ENCODE measurements around the gene TMEM238.

The TMEM238 gene

DNA sequence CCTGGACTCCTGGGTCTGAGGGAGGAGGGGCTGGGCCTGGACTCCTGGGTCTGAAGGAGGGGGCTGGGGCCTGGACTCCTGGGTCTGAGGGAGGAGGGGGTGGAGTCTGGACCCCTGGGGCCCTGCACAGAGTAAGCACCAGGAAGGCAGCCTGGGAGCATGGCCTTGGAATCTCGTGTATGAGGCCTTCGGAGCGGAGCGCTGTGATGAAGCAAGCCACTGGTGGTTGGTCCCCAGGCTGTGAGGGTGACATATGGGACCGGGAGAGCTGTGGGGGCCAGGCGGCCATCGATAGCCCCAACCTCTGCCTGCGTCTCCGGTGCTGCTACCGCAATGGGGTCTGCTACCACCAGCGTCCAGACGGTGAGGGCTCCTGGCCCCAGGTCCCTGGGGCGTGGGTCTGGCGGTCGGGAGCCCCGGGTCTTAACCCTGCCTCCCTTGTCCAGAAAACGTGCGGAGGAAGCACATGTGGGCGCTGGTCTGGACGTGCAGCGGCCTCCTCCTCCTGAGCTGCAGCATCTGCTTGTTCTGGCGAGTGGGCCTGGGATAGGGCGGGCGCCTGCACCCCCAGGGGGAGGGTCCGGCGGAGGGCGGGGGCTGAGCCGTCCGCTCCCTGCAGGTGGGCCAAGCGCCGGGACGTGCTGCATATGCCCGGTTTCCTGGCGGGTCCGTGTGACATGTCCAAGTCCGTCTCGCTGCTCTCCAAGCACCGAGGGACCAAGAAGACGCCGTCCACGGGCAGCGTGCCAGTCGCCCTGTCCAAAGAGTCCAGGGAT is 6.5 kb downstream of the TMEM238 start:
- DNase-seq (ENCODE audit: low read depth), result no peak

- no peak for DNase-seq (ENCODE audit: low read depth)
These were observed 7.7 kb downstream of the TMEM238 start, which contains the start of gene TMEM190 for GRCh38 chr19:55376241-55376933. TMEM190 (plus strand) TSS chr19:55376826; CDS start chr19:55376854, 28 bp downstream.

DNA sequence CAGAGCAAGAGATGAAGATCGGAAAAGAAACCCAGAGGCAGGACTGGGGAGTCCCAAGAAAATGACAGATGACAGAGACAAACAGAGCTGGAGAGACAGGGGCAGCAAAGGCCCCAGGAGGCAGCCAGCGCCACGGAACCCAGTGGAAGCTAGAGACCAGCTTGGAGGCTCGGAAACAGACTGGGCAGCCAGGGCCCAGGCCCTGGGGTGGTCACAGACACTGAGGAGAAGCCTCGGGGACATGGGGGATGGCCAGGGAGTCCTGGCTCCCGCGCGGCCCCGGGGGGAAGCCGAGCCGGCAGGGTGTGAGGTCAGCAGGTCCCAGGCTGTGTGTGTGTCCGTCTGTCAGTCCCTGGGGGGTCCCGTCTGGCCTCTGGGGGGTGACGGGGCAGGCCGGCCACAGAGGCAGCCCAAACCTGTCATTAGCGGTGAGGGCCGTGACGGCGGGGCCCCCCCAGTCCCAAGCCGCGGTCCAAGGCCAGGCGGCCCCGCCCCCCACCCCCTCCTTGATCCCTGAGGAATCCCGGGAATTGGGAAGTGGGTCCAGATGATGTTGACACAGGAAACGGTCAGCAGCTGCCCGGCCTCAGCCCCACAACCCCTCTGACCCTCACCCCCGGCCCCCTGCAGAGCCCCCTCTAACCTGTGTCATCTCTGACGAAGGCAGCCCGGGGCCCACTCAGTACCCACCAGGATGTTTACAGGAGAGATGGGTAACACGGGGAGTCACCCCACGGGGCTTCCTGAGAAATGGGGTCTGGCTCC is 9.9 kb downstream of the TMEM238 start:
- DNase-seq (ENCODE audit: low read depth), result no peak

GRCh38 chr19:55373306-55373992 is 10.6 kb downstream of the TMEM238 start:
- DNase-seq (ENCODE audit: low read depth), result no peak

DNA sequence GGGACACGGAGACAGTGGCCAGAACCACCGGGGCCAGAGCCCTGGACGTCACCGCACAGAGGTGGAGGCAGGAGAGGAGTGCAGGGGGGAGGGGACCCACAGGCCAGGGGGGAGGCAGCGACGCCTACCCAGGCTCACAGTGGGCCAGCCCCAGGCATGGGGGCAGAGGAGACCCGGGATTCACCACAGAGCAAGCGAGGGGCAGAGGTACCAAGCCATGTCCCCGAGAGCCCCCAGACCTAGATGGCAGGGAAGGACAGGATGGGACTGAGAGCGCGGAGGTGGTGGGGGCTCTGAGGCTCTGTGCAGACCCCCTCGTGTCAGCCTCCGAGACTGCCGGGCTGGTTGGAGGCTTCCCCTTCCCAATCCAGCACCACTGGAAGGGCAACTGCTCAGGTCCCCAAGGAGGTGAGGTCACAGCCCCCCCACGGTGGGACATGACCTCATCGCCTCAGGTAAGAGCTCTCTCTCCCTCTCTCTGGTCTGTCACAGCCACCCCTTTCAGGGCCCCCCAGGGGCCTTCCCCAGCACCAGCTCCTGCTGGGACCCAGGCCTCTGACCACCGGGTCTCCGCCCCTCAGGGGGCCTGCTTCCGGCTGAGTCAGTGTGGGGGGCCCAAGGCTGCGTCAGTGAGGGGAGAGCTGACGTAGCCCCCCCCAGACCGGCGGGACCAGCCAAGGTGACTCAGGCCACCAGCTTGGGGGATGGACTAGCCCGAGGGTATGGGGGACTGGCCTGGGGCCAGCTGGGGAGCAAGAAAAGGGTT is 11.6 kb downstream of the TMEM238 start:
- no peak for DNase-seq (ENCODE audit: low read depth)

GRCh38 chr19:55370305-55370988 is 13.6 kb downstream of the TMEM238 start, which contains the start of gene IL11:
IL11 (minus strand) TSS chr19:55370463; CDS start chr19:55370310, 153 bp downstream.
- DNase-seq (ENCODE audit: low read depth), result no peak

- no peak for DNase-seq (ENCODE audit: low read depth)
These were observed 14.3 kb downstream of the TMEM238 start for GRCh38 chr19:55369653-55370304.

GRCh38 chr19:55368701-55369563 is 15.2 kb downstream of the TMEM238 start:
- no peak for DNase-seq (ENCODE audit: low read depth)

DNA sequence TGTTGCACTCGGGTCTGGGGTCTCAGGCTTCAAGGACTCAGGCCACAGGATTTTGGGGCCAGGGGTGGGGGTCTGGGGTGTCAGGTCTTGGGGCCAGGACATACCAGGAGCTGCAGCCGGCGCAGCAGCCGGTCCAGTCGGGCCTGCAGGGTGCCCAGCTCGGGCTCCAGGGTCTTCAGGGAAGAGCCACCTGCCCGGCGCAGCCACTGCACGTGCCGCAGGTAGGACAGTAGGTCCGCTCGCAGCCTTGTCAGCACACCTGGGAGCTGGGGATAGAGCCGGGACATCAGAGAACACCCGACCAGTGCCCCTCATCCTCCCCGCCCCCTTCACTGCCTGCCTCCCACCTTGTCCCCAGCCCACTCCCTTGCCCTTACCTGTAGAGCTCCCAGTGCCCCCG is 16.0 kb downstream of the TMEM238 start:
- DNase-seq (ENCODE audit: low read depth), result no peak

DNA sequence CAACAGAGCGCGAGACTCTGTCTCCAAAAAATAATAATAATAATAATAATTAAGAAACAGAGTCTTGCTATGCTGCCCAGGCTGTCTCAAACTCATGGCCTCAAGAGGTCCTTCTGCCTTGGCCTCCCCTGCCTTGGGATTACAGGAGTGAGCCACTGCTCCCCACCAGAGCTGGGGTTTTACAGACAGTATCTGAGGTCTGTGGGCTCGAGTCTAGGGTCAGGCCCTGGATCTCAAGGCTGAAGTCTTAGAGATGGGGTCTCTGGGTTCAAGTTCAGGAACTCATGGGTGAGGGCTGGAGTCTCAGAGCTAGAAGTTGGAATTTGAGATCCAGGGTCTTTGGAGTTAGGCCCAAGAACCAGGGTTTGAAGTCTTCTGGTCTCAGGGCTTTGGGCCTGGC is 17.3 kb downstream of the TMEM238 start:
- DNase-seq (ENCODE audit: low read depth), result no peak

GRCh38 chr19:55365964-55366363 is 18.1 kb downstream of the TMEM238 start:
- DNase-seq (ENCODE audit: low read depth), result no peak

DNA sequence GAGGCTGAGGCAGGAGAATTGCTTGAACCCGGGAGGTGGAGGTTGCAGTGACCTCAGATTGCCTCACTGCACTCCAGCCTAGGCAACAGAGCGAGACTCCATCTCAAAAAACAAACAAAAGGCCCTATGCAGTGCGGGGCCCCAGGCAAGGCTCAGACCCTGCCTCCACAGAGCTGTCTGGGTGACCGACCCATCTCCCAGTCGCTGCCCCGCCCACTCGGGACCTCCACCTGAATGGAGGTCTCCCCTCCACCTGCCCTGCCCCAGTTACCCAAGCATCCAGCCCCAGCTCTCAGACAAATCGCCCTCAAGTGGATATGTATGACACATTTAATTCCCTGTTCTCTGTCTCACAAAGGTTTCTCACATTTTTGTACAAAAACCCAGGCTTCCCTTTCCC is 18.8 kb downstream of the TMEM238 start:
- no peak for DNase-seq (ENCODE audit: low read depth)

- DNase-seq (ENCODE audit: low read depth), result no peak
These were observed 20.9 kb downstream of the TMEM238 start, which contains the start of gene GARIN5B for GRCh38 chr19:55362990-55363716. GARIN5B (minus strand) TSS chr19:55363260; CDS start chr19:55363066, 194 bp downstream.

DNA sequence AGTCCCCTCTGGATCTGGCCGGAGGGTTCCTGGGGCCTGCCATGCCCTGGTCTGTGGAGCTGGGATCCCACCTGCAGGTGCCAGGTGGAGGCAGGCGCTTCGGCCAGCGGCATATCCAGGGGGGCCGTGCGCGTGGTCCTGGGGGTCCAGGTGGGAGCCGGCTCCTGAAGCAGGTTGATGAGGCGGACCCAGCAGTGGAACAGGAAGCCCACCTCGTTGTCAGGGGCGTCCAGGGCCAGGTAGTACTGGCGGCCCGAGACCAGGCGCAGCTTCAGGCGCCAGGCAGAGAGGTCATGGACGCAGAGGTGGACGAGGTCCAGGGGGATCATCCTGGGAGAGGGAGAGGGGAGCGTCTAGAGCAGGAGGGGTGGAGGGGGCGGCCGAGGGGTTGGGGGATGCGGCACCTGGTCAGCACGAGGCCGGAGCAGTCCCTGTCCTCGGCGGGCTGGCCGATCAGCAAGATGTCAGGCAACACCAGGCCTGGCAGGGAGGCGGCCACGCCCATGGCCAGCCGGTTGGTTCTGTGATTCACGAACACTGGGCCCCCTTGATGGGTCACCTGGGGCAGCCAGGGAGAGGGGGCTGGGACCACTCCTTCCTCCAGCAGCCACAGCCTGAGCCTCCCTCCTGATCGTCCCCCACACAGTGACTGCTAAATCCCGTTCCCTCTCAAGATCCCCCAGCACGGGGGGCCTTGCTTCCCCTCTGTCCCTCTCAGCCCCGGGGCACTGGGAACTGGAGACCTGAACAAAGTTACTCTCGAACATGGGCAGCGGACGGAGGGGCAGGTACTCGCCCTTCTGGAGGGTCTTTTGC is 21.7 kb downstream of the TMEM238 start:
- DNase-seq (ENCODE audit: low read depth), result no peak

DNA sequence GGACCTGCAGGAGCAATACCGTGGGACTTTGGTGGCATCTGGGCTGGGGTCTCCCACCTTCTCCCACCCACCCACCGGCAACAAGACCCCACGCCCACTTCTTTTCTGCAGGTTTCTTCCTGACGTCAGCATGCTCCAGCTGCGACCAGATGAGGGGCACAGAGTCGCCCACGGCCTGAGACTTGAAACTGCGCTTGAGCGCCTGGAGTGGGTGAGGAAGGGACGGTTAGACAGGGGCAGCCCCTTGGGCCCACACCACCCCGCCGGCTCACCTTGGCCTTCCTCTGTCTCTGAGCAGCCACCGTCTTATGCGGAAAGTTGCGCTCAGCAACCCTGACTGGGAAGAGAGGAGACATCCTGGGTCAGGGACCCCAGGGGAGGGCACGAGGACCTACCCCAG is 23.2 kb downstream of the TMEM238 start:
- DNase-seq (ENCODE audit: low read depth), result no peak

DNA sequence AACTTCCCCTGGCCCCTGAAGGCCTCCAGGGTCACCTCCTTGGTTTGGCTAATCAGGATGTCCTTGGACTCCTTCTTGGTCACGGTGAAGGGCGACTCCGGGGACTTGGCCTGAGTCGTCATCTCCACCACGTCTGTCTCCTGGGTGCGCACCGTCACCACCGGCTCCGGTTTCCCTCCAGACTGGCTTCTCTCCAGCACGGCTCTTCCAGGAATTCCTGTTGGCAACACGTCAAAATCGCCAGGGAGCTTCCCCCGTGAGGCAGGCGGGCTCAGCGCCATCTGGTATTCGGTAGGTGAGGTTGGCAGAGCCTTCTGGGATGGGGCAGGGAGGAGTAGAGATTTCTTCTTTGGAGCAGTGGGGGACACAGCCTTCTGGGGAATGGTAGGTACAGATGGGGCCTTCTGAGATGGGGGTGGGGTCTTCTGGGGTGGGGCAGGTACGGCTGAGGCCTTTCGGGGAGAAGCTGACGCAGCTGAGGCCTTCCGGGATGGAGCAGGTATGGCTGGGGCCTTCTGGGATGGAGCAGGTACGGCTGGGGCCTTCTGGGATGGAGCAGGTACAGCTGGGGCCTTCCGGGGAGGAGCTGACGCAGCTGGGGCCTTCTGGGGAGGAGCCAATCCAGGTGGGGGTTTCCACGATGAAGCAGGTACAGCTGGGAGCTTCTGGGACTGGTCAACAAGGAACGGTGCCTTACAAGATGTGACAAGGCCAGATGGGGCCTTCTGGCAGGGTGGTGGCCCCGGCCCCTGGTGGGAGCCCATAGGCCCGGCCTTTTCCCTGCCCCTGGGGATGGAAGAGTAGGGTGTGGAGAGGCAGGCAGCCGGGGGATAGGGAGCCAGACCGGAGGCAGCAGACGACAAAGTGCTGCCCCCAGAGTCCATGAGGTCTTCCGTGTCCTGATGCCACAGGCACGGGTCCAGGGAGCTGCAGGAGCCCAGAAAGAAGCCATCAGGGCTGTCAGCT is 24.9 kb downstream of the TMEM238 start:
- no peak for DNase-seq (ENCODE audit: low read depth)
